ENCODE data around the gene OR6K3.

The OR6K3 gene

GRCh38 chr1:158720620-158721019 is at the start of gene OR6K3:
OR6K3 (minus strand) TSS chr1:158720720; CDS start chr1:158718115, 2,605 bp downstream.
- H3K4me3 ChIP-seq (ENCODE audit: low read depth, low read length), result no peak within 1 kb of the TSS
- no peak for TF ChIP-seq CTCF (IDR thresholded peaks at IDR 0.05; ENCODE audit: borderline replicate concordance, insufficient read depth, low read depth, low read length)

DNA sequence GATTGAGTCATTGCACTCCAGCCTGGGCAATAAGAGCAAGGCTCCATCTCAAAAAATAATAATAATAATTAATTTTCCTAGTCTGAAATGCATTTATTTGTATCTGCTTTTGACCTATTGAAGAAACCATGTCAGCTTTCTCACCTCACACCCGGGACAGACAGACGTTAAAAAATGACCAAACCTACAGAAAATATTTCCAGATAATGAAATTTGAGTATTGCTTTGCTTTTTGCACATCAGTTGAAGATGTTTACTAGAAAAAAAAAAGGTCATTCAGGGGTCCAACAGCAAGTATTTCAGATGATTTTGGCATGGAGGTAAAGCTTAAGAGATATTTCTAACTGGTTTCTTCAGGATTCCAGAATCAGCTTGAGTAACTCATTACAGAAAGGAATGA is 33.9 kb upstream of the OR6K3 start, which contains the start of gene OR6K6:
OR6K6 (plus strand) TSS at position 301 of the 400 bp plus-strand sequence. CDS start 168 bp downstream, outside the sequence.
- TF ChIP-seq CTCF (IDR thresholded peaks at IDR 0.05; ENCODE audit: borderline replicate concordance, insufficient read depth, low read depth, low read length), result no peak
- no peak within 1 kb of the TSS for H3K4me3 ChIP-seq (ENCODE audit: low read depth, low read length)

DNA sequence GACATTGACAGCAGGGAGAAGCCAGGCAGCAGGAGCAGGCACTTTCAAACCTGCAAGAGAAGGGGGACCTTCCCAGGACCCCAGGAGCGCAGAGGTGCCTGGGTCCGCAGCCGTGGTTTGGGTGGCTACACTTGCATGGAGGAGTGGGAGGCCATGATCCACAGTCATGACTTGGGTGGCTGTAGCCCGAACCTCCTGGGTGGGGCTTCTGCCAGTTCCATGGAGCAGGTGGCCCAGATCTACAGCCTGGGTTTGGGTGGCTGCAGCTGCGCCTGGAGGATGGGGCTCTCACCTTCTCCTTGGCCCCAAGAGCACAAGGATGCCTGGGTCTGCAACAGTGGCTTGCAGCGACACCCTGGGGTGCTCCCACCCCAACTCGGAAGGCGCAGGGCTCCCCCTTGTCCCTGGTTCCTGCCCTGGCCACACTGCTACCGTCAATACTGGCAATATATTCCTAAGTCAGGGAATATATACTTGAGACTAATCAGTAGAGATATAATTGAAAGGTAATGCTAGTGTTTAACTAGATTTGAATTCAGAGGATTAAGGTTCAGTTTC is 31.7 kb upstream of the OR6K3 start:
- no peak overlapping the region for H3K4me3 ChIP-seq (ENCODE audit: low read depth, low read length)
- no peak for TF ChIP-seq CTCF (IDR thresholded peaks at IDR 0.05; ENCODE audit: borderline replicate concordance, insufficient read depth, low read depth, low read length)

DNA sequence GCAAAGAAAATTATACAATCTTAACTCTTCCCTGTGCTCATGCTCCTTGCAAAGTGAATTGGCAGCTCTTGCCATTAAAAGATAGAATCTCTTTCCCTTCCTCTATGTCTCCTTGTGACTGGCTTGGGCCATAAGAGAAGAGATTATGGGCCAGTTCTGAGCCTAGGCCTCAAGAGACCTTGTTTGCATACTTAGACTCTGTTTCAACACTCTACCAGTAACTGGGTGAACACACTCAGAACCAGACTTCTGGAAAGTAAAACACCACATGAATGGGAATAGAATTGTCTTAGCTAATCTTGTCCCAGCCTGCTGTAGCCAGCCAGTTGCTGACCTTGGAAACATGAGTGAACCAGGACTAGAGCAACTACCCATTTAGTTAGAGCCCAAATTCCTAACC is 15.3 kb upstream of the OR6K3 start:
- TF ChIP-seq CTCF (IDR thresholded peaks at IDR 0.05; ENCODE audit: borderline replicate concordance, insufficient read depth, low read depth, low read length), result no peak
- no peak overlapping the region for H3K4me3 ChIP-seq (ENCODE audit: low read depth, low read length)

- H3K4me3 ChIP-seq (ENCODE audit: low read depth, low read length), result no peak overlapping the region
- TF ChIP-seq CTCF (IDR thresholded peaks at IDR 0.05; ENCODE audit: borderline replicate concordance, insufficient read depth, low read depth, low read length), result no peak
Observed at GRCh38 chr1:158732524-158732923, 12.0 kb upstream of the OR6K3 start.

GRCh38 chr1:158731707-158732106 is 11.2 kb upstream of the OR6K3 start:
- H3K4me3 ChIP-seq (ENCODE audit: low read depth, low read length), result no peak overlapping the region
- no peak for TF ChIP-seq CTCF (IDR thresholded peaks at IDR 0.05; ENCODE audit: borderline replicate concordance, insufficient read depth, low read depth, low read length)

- no peak overlapping the region for H3K4me3 ChIP-seq (ENCODE audit: low read depth, low read length)
- TF ChIP-seq CTCF (IDR thresholded peaks at IDR 0.05; ENCODE audit: borderline replicate concordance, insufficient read depth, low read depth, low read length), result no peak
Observed at GRCh38 chr1:158730453-158730852, 9.9 kb upstream of the OR6K3 start.
